GM19395 (cell line): ENCODE results near the gene MYO7B.

Experiments
- ATAC-seq: cut with Tn5 transposase; IDR thresholded peaks from one replicate; pipeline ENCODE4 v1.9.1; 2021; ENCODE audit warnings: mild to moderate bottlenecking, moderate library complexity; ENCODE audit not compliant: unreplicated experiment

Gene MYO7B

DNA sequence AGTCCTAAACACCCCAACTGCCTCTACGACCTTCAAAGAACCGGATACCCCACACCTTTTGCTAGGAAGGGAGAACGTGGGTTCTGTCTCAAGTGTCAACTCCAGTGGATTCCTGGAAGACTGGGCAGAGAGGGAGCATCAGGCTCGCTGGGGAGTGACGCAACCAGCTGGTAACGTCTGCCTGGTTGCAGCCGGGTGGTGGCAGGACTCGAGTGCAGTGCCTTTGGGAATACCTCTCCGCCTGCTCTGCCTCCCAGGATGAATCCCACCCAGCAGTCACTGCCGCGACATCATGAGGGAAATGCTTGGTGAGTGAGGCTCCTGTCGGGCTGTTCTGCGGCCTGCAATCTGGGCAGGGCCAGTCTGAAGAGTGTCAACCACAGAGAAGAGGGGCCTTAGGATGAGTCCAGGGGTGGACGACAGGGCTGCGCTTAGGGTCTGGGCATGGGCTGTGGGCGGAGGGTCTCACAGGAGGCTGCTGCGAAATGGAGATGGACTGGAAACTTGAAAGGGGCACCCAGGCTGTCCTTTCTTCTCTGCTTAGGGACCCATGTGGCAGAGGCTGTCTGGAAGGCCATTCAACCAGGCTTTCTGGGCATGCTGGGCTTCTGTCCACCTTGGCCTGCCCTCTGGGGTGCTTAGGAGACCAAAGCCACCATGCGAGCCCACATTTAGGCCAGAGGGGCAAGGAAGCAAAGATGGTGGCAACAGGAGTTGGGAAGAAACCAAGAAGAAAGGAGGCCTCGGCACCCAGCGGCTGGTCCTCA, 123.3 kb downstream of the MYO7B start:
- no peak for ATAC-seq

DNA sequence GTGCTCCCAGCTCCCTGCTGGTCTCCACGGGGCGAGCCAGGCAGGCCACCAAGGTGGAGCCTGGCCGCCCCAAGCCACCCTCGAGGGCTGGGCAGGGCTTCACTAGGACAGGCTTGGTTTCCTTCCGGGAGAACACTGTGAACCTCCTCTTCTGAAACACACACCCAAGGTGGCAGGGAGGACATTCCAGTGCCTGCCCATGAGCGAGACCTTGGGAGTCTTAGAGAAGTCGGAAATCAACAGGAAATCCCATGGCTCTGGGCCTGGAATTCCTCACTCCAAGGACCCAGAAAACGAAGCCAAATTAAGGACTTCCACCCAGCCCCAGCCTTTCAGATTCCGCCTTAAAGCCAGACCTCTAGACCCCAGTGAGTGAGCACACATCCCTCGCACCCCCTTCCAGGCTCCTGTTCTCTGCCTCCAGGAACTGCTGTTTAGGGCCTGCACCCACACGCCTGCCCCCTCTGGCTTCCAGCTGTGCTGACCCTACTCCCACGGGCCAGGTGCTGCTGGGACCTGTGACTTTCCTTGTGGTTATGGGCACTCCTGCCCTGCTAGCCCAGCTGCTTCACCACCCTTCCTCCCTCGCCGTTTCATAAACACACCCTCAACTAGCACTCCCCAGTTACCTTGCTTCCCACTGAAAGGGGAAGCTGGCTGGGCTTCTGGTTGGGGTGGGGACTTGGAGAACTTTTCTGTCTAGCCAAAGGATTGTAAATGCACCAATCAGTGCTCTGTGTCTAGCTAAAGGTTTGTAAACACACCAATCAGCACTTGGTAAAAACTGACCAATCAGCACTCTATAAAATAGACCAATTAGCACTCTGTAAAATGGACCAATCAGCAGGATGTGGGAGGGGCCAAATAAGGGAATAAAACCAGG, 124.2 kb downstream of the MYO7B start:
- no peak for ATAC-seq

DNA sequence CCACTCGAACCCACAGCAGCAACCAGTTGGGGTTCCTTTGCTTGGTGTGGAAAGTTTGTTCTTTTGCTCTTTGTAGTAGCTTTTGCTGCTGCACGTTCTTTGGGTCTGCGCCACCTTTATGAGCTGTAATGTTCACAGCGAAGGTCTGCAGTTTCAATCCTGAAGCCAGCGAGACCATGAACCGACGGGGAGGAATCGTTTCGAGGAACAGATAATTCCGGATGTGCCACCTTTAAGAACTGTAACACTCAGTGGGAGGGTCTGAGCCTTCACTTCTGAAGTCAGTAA, 124.8 kb downstream of the MYO7B start:
- ATAC-seq: no peak

DNA sequence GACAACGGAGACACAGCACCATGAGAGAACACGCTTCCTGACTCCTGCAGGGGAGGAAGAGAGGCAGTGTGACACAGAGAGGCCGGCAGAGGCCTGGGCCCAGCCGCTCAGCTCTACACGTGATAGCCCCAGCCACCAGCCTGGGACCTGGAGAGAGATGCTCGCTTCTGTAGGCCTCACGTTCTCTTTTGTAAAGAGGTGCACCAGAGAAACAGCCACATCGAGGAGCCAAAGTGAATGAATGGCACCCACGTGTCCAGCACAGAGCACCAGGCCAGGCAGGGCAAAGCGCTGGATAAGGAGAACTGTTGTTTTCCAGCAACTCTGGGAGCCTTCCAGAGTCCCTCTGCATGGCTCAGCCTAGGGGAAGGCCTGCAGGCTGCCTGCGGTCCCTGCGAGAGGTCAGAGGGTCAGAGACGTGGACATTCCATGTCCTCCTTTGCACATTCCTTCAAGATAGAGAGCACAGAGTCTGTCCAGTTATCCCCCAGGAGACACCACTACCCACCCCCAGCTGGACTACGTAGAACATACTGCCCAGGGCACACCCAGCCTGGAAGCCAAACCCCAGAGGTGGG, 125.7 kb downstream of the MYO7B start:
- ATAC-seq: no peak

DNA sequence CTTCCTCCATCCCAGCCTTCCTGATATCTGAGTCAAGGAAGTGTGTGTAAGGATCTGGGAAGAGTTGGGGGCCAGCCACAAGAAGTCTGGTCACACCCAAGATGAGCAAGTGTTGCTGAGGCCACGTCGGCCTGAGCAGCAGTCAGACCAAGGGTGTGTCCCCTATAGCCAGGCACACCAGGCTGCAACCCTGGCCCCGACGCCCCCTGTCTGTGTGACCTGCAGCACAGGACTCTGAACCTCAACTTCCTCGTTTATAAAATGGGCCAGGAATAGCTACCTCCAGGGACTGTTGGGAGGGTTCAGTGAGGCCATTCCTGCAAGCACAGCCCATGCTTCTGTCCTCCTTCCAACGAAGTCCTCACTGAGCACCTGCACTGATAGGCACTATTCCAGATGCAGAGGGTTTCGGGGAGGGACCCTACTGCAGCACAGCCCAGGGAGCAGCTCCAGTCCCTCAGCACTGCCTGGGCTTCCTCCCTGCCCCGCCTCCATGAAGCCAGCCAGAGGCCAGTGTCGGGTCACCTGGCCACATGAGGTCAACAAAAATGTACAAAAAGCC, 126.5 kb downstream of the MYO7B start:
- ATAC-seq: no peak

DNA sequence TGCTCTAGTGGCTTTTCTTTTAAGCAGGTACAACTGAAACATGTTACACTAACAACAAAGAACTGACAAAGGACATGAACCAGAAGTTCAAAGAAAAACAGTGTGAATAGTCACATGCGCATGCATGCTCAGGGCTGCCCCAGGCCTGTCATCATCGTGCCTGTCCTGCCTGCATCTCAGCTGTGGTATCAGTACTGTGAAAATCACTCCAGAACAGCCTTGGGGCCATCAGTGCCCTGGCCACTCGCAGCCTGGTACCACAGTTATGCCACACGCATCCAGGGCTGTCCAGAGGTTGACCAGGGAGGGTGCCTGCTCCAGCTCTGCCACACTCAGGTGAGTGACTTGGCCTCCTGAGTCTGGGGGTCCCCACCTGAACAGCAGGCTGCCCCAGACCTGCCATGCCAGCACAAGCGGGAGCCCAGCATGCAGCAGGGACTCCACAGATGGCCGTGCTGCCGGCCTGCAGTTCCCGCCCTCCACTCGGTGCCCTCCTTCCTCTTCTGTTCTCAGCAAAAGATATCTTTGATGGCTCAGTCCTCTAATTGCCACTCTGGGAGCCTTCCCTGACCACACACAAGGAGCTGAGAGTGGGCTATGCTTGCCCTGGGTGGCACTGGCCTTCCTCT, 127.6 kb downstream of the MYO7B start:
- no peak for ATAC-seq

DNA sequence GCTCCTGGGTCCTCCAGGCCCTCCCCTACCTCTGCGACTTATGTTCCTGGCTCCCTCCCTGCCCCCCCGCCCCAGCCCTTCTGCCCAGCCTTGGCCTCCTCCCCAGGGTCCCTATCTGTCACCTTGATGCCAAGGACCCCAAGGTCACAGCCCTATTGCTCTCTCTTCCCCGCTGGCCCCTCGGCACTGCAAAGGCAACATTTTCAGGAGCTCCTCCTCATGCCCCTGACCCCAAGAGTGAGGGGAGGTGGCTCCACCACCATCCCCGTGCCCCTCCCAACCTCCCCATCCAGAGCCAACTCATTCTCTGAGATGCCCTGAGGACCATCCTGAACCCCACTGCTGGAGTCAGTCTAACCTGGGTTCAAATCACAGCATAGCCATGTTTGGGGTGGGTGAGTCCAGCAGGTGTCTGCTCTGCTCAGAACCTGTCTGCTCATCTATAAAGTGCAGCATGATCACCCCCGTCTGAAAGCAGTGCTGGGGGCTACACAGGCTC, 128.1 kb downstream of the MYO7B start:
- ATAC-seq: no peak

DNA sequence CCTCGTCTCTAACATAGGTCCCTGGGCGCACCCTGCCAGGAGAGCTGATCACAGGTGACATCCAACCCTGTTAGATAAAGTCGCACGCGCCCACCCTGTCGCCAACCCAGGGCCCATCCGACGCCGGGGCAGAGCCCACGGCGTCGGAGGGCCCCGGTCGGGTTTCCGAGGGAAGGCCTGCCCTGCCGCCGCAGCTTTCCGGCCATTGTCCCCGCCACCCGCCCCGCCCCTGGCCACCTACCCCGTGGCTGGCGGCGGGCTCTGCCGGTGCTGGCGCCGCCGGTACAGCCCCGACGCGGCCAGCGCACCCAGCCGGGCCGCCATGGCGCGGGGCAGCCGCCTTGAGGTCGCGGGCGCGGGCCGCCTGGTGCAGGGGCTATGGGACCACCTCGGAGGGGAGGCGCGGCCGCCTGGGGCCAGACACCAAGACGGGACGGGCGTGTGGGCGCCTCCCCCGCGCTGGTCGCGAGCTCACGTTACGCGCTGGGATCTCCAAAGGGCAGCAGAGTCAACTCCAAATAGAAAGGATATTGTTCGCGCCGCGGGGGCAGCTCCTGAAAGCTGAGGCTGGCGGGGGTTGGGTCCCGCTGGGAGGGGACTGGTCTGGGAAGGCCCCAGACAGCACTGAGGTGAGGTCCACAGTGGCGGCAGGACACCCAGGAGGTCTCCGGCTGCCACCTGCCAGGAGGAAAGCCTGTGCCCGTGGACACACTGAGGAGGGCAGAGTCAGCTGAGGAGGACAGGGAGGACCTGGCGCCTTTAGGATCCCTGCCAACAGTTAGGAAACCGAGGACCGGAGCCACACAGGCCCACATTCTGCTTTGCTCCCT, 128.8 kb downstream of the MYO7B start:
- no peak for ATAC-seq

DNA sequence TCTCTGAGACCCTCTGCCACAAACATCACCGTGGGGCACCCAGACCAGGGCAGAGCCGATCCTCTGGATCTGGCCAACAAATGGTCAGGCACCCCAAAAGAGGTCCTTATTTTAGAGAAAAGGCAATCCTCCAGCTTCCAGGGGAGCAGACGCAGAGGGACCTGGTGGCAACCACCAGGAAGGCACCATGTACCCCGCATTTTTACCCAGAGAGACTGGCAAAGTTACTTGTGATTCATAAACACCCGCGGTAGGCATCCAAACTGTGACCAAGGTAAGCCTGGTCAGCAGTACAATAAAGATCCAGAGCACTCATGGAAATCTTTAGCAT, 129.4 kb downstream of the MYO7B start:
- no peak for ATAC-seq

DNA sequence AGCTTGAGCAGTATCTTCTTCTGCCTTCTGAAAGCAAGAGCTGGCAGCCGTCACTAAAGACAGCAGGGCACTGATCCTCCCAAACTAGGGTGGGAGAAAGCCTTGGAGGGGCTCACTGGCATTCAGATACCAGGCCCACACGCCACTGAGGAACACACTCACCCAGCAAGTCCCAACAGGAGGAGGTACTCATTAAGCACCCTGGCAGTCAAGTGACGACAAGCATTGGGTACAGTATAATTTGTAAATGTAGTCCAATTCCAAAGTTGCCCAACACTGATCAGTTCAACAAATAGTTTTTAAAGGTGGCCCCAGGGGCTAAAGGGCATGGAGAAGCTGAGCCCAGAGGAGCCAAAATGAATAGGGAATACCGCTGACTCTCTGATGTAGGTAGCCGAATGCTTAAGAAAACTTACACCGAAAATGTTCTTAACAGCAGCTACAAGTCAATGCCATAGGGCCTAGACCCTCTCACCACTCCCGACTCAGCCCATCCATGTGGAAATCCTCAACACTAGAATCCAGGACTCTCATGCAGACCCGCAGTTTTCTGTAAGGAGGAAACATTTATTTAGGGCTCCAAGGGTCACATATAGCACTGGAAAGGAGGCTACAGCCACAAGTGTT, 129.9 kb downstream of the MYO7B start:
- ATAC-seq: no peak

DNA sequence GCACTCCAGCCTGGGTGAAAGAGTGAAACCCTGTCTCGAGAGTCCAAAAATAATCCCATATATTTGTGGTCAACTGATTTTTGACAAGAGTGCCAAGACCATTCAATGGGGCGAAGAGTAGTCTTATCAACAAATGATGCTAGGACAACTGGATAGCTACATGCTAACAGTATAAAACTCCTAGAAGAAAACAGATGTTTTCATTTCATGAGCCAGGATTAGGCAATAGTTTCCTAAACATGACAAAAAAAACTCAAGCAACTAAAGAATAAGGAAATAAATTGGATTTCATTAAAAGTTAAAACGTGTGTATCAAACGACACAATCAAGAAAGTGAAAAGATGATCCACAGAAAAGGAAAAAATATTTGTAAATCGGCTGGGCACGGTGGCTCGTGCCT, 133.6 kb downstream of the MYO7B start:
- ATAC-seq: no peak

DNA sequence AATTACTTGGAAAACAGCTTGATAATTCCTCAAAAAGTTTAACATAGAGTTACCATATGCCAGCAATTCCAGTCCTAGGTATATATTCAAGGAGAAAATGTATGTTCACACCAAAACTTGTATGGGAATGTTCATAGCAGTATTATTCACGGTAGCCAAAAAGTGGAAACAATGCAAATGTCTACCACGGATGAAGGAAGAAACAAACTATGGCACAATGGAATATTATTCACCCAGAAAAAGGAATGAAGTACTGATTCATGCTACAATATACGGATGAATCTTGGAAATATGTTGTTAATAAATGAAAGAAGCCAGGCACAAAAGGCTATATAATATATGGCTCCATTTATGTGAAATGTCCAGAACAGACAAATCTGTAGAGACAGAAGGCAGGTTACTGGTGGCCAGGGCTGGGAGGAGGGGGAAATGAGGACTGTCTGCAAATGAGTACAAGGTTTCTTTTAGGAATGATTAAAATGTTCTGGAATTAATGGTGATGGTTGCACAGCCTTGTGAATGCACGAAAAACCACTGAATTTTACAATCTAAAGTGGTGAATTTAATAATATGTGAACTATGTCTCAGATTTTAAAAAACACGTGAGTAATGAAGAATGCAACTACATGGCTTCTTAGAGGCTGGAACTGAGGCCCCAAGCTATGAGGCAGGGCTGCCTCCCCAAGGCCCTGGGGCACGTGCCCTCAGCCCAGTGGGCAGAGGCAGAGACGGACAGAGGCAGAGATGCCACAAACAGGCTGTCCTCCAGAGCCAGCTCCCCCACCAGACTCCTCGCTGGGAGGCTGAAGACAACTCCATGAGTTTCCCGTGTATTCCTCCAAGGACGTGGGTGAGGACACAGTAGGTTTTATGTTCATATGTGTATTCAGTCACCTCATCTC, 134.8 kb downstream of the MYO7B start:
- no peak for ATAC-seq

DNA sequence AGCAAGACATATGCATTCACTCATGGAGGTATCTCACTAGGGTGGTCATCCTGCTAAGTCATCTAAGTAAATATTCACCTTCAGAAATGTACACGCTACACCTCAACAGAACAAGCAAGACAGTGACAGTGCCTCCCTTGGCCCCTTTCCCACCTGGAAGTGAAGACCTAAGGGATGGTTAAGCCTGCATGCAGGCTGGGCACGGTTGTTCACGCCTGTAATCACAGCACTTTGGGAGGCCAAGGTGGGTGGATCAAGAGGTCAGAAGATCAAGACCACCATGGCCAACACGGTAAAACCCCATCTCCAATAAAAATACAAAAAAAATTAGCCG, 135.4 kb downstream of the MYO7B start:
- ATAC-seq: no peak

DNA sequence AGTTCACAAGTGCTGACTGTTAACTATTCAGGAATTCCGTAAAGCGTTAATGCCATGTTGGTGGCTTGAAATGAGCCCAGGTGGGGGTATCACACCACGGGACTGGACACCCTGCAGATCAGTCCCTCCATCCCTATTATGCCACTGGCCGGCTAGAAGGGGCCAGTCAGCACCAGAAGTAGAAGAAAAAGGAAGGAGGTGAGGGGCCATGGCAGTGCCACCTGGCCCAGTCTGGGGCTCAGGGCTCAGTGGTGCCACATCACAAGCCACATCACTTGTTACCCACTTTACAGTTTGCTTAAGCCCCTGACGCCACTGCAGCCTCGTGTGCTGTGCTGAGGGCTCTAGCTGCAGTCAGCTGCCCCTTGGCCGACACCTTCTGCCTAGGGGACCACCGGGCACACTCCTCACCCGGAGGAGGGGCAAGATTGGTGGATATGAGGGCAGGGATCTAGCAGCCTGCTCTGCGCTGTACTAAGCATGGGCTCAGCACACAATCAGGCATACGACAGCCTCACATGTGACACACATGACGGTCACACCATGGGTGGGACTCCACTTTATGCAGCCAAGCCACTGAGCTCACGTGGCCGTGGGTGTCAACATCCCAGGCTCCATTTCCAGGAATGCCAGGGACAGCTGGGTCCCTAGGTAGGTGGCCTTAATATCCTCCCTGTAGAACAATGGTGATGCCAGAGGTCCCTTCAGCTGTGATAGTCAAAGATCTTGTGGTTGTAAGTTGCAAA, 136.2 kb downstream of the MYO7B start:
- no peak for ATAC-seq

DNA sequence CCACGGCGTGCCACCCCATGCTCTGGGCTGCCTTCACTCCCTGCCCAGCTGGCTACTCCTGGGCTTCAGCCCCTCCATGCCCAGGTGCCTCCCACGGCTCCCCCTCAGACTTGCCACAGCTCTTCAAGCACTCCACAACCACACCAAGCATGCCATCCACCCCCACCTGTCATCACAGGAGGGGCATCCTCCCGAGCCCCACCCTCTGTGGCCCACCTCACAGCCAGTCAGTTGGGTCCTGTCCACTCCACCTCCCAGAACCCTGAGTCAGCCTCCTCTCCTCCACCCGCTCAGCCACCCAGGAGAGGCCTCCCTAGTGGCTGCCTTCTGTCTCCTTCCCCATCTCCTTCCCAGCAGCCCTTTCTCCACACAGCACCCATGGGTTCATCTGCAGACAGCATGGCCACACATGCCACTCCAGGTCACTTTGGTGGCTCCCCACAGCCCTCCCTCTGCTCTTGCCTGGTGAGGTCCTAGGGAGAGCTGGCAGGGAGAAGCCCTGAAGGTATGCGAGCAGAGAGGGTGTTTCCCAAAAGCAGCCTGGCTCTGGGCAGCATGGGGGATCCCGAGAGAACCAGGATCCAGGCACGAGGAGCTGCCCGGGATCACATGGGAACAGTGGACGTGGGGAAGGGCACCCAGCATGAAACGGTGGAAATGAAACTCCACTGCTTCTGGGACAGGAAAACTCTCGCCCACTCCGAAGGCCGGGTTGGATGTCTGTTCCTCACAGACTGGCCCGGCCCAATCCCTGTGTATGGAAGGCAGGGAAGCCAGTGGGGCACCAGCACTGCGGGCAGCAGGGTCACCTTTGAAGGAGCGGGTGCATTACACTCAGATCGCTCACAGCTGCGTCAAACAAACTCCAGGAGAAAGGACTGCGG, 137.1 kb downstream of the MYO7B start:
- ATAC-seq: no peak

DNA sequence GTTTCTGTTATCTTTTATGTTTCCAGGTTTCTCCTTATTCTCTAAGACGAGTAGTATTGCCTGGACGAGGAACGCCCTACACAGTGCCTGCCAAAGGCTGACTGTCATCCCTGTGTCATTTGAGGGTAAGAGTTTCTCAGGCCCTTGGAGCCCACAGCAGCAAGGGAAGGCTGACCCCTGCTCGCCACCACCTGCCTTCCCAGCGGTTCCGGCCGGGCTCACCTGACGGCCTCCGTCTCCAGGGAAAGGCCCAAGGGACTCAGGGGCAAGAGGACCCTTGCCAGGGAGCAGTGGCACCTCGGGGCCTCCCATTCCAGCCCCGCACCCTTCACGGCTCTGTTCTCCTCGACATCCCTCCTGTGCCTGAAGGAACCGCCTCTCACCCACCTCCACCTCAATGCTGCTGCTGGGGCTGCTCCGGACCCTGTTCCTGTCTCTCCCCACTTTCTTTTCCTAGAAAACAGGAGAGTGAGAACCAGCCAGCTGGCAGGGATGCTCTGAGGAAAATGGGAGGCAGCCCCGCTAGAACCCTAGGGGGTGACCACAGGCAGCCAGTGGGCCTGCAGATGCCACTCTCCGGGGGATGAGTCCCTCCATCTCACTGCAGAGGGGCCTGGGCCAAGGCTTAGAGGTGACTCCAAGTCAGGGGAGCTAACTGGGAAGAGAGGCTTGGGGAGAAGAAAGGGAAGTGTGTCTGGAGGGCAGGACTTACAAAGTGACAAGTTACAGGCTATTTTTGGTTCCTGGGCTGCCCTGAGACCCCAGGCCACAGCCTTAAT, 138.0 kb downstream of the MYO7B start:
- no peak for ATAC-seq
